ENCODE measurements around the gene SP110. TPM values are rescaled to one million over a fixed set of nuclear protein-coding genes. Genes with fewer than 3 reads are reported as not detected.

SP110 gene
- total and polyA plus RNA-seq, 2 donors (not counting 1 experiment from before 2014, with no cell fraction given), result 162 to 280 TPM

DNA sequence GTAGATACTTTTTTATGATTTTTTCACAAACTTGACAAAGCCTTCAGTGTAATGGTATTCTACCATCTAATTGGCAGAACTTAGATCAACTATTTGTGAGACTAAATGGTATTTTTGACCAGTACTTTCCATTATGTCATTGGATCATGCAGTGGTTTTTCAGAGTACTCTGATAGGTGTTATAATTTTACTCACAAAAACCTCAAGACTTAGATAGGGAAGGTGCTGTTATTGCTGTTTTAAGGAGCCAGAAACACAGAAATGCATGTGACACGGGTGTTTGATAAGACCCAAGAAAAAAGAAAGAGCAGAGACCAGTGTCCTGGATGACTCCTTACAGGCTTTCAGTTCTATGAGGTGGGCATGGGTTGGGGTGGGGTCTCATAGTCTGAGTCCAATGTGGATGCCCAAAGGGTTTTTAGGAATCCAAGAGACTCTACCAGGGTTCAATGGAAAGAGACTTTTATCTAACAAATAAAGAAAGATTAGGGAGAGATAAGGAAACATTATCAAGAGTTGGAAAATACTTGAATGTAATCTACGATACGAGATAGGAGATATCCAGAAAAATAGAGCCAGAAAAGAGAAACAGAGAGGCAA is 37.0 kb upstream of the SP110 start:
- ATAC-seq (ENCODE audit: low read depth), result no peak
- TF ChIP-seq, protein P1, sequence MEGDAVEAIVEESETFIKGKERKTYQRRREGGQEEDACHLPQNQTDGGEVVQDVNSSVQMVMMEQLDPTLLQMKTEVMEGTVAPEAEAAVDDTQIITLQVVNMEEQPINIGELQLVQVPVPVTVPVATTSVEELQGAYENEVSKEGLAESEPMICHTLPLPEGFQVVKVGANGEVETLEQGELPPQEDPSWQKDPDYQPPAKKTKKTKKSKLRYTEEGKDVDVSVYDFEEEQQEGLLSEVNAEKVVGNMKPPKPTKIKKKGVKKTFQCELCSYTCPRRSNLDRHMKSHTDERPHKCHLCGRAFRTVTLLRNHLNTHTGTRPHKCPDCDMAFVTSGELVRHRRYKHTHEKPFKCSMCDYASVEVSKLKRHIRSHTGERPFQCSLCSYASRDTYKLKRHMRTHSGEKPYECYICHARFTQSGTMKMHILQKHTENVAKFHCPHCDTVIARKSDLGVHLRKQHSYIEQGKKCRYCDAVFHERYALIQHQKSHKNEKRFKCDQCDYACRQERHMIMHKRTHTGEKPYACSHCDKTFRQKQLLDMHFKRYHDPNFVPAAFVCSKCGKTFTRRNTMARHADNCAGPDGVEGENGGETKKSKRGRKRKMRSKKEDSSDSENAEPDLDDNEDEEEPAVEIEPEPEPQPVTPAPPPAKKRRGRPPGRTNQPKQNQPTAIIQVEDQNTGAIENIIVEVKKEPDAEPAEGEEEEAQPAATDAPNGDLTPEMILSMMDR (IDR thresholded peaks at IDR 0.05), result no peak
- no peak for TF ChIP-seq EZH2 (IDR thresholded peaks at IDR 0.05; ENCODE audit: borderline replicate concordance, insufficient read depth, low read depth, low read length, poor library complexity, severe bottlenecking)
- CTCF ChIA-PET, result interaction anchor here (1.4 kb wide), 1 partner anchor 54 kb away, joined by 4 read pairs; no protein-coding TSS in a partner anchor
- Mint-ChIP-seq H3K4me3 (peak overlapping the region; percentile 68), H3K9me3 (ENCODE audit: insufficient read depth) (peaks cover 7% of the 10 kb centered on the region), H3K27ac (peak overlapping the region; percentile 83), H3K4me1 (peaks cover 45% of the 10 kb centered on the region), H3K27me3 (no peaks in the 10 kb centered on the region)
- H3K9ac ChIP-seq (ENCODE audit: low read length), result no peak overlapping the region
- peak overlapping the region; percentile 43 to 78 for H3K27ac ChIP-seq (ENCODE audit: low read length in 2 of 2)
- H3K9me3 ChIP-seq (ENCODE audit: control extremely low read depth in 1 of 3, control insufficient read depth in 2 of 3, insufficient read depth in 1 of 3, low read length in 2 of 3), result peaks cover 2 to 4% (median 3%) of the 10 kb centered on the region in 3 donors
- 80% methylated on average over 3 of the region's 3 CpGs for WGBS (ENCODE audit: insufficient coverage)
- peaks cover 6% of the 10 kb centered on the region for H4K20me1 ChIP-seq (ENCODE audit: control insufficient read depth, insufficient read depth, low read length, poor library complexity, severe bottlenecking)
- peaks cover 27% of the 10 kb centered on the region for H3K79me2 ChIP-seq (ENCODE audit: control insufficient read depth, insufficient read depth, low read length)
- H3K4me3 ChIP-seq (ENCODE audit: control extremely low read depth in 1 of 5, extremely low read depth in 1 of 5, insufficient read depth in 1 of 5, low read depth in 2 of 5, low read length in 4 of 5), result no peak overlapping the region
- no peak overlapping the region for H3K4me2 ChIP-seq (replicated peaks; ENCODE audit: low read depth, low read length, poor library complexity, severe bottlenecking)
- peaks cover 9 to 69% of the 10 kb centered on the region in 2 experiments for H3K36me3 ChIP-seq (replicated peaks in 1 of 2; ENCODE audit: control extremely low read depth in 1 of 2, control insufficient read depth in 1 of 2, extremely low read depth in 1 of 2, insufficient read depth in 2 of 2, low read length in 1 of 2)
- peaks cover 20 to 26% of the 10 kb centered on the region in 2 donors for H3K4me1 ChIP-seq (ENCODE audit: control insufficient read depth in 2 of 2, insufficient read depth in 2 of 2, low read length in 2 of 2)
- POLR2A ChIA-PET, result interaction anchor here (1.1 kb wide), 1 partner anchor 54 kb away, joined by 5 read pairs; no protein-coding TSS in a partner anchor
- H3K27me3 ChIP-seq (replicated peaks in 1 of 4; ENCODE audit: control extremely low read depth in 1 of 4, control insufficient read depth in 3 of 4, insufficient read depth in 4 of 4, low read length in 3 of 4), result no peaks in the 10 kb centered on the region
- H2AFZ ChIP-seq (ENCODE audit: insufficient read depth, low read depth, low read length, poor library complexity, severe bottlenecking), result no peak overlapping the region
- no peak for DNase-seq
- intact Hi-C loops (cut with micrococcal nuclease), result loop anchor here (1.0 to 5.0 kb wide), 4 partner anchors 10 to 455 kb away; partner anchors contain the start of gene CAB39

Data from B cell (primary cell).